Activated naive CD4-positive, alpha-beta T cell treated with anti-CD3 and anti-CD28 coated beads, Interleukin-2, amount 10 ng/mL, durations not matched to agents 5 hours and 36 hours (primary cell): ENCODE data around the gene WAC. TPM values are rescaled to one million over a fixed set of nuclear protein-coding genes. Genes with fewer than 3 reads are reported as not detected.

Source experiments
- total RNA-seq, 2 experiments: library from RNA; stranded (reverse); gene quantifications; one replicate each; pipeline ENCODE4 v1.2.3, GENCODE V29; 2021

Gene WAC, protein sequence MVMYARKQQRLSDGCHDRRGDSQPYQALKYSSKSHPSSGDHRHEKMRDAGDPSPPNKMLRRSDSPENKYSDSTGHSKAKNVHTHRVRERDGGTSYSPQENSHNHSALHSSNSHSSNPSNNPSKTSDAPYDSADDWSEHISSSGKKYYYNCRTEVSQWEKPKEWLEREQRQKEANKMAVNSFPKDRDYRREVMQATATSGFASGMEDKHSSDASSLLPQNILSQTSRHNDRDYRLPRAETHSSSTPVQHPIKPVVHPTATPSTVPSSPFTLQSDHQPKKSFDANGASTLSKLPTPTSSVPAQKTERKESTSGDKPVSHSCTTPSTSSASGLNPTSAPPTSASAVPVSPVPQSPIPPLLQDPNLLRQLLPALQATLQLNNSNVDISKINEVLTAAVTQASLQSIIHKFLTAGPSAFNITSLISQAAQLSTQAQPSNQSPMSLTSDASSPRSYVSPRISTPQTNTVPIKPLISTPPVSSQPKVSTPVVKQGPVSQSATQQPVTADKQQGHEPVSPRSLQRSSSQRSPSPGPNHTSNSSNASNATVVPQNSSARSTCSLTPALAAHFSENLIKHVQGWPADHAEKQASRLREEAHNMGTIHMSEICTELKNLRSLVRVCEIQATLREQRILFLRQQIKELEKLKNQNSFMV
- 100 to 1,000 TPM; 128 to 130 TPM for total RNA-seq

DNA sequence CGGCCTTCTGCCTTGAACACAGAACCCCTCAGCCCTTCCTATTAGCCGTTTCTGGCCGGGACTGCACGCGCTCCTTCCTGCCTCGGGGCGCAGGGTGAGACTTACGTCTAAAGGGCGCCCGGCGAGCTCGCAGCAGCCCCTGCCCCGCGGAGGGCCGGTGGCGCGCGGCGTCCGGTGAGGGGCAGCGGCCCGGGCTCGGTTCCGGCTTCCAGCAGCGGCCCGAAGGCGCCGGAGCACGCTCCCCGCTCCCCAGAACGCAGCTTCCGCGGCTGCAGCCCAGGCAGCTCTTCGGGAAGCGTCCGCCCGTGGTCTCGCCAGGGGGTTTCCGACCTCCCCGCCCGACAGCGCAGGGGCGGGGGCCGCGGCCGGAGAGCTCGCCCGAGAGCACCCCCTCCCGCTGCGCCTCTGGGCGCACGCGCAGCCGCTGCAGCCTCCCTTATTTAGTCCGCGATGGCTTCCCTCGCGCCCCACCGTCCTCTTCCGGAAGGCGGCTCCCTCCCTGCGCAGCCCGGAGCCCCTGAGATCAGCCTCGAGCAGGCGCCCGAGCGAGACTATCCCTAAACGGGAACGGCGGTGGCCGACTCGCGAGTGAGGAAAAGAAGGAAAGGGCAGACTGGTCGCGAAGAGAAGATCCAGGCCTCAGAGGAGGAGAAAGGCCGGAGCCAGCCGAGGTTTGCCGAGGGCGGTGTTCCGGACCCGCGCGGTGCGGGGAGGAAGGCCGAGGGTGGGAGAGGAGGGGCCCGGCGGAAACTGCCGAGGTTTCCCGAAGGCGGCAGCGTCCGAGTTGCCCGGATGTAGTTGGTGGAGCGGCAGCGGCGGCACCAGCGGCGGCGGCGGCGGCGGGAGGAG is at the start of gene WAC:
Gene WAC (plus strand): TSS at position 782 of the 849 bp plus-strand sequence. CDS start 462 bp downstream, outside the sequence.

Other genes with a start within 250 kb of the WAC start
- gene MPP7, start 230.1 kb upstream of the WAC start, total RNA-seq = 10 to 100 TPM; 24.0 to 24.4 TPM
- under 1 TPM; 0.12 to 0.13 TPM for gene BAMBI, start 144.4 kb downstream of the WAC start, total RNA-seq